Measurements from ENCODE around the gene MRPL22.
A peak's percentile ranks its signal among the peaks of the same experiment; 100 is the strongest.
"Not testable (repeated sequence)": the region's sequence is repeated elsewhere in the genome, so short reads cannot be mapped to it uniquely, and the experiment has no call there.

MRPL22 gene

DNA sequence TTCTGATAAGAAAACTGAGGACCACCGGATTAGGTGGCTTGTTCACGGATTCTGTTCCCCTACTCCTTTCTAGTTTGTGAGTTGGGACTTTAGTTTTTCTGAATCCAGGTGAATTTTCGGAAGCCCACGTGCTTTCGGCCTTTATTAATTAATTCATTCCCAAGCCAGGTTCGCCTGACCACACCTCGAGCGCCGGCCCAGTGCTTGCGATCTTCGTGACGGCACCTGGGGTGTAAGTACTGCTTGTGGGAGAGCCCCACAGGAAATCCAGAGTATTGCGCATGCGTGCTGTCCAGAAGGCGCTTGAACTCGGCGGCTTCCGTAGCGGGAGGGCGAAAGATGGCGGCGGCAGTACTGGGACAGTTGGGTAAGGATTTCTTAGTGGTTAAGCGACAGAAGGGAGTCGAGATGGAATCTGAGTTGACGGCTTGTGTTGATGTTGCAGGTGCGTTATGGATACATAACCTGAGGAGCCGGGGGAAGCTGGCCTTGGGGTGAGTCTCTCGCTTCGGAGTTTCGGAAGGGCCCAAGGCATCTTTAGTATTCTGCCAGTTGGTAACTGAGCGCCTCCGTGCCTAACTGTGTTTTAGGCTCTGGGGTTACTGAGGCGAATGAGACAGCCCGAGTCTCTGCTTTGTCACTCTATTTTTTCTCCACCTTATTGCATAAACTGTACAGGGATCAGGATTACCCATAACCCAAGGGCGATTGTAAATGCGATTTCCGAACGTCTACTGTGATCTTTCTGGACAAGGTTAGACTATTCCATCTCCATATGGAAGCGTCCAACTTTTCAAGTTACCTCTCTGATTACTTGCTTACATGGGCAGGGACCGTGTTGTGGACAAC, at the start of gene MRPL22:
MRPL22 (plus strand) TSS at position 302 of the 849 bp plus-strand sequence; CDS start at position 340, 38 bp downstream.
- DNase-seq: peak; percentile 86

GRCh38 chr5:154892369-154892771, 48.5 kb upstream of the MRPL22 start:
- DNase-seq: no peak

DNA sequence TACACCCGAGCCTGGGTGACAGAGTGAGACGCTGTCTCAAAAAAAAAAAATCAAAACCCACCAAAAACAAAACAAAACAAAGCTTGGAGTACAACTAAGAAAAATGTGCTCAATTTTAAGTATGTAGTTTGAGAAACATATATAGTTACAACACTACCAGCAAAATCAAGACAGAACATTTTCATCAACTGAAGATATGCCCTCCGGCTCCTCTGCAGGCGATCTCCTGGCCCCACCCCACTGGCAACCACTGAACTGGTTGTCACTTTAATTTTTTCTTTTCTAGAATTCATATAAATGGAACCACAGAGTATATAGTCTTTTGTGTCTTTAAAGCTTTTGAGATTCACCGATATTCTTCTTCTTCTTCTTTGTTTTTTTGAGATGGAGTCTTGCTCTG, 47.5 kb upstream of the MRPL22 start:
- DNase-seq: no peak

DNA sequence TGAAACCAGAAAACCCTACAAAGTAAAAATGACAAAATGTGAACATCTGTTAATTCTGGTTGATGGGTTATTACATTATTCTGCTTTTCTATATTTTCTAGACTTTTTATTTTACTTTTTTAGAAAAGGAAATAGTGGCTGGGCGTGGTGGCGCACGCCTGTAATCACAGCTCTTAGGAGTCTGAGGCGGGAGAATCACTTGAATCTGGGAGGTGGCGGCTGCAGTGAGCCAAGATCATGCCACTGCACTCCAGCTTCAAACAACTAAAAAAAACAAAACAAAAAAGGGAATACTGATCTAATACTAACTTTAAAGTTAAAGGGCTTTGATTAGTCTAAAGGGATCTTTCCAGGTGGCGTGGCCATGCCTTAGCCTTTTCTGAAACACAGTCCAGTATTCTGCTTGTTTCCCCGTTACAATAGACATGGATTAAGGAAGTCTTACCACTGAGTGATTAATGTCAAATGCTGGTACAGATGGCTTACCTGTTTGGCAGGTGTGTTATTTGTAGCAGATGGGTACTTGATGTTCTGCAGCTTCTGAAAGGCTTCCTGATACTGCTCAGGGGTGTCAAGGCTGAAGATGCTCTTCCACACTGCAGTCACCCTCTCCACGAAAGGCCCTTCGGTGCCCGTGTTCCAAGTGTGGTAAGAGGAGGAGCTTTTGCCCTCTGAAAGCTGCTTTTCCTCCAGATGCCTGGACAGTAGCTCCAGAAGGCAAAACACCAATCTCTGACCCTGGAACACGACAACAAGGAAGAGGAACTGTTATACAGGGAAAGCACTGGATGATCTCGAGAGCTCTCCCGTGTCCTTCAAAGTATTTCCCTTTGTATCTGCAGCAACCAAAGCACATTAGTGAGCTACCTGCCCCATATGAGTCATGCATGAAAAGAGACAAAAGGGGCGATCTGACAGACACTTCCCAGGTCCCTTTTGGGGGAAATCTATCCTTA, 45.0 kb upstream of the MRPL22 start:
- DNase-seq: no peak

GRCh38 chr5:154896562-154897165, 44.2 kb upstream of the MRPL22 start:
- no peak for DNase-seq

- DNase-seq: no peak
Measured at GRCh38 chr5:154898210-154898609, 42.7 kb upstream of the MRPL22 start.

DNA sequence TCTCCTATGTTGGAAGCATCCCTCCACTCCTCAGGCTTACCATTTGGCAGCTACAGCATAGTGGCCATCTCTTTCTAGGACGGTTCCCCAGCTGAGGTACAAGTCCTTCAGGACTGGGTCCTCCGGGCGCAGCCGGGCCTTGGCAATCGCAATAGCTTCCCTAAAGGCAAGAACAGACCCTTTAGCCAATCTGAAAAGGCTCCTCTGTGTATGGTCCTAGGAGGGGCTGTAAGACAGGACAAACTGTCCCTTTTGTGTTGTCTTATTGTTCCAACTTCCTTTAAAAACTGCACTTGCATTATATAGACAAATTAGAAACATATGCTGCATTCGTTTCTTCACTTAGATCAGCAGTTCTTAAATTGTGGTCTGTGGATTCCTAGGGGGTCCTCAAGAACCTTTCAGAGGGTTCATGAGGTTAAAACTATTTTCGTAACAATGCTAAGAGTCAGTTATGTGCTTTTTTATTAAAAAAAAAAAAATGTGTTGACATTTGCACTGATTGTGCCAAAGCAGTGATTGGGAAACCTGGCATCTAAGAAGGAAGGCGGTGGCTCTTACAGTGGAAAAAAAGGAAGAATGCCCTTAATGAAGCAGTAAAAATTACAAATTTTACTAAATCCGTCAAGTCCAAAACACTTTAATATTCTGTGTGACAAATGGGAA, 41.6 kb upstream of the MRPL22 start:
- DNase-seq: no peak

DNA sequence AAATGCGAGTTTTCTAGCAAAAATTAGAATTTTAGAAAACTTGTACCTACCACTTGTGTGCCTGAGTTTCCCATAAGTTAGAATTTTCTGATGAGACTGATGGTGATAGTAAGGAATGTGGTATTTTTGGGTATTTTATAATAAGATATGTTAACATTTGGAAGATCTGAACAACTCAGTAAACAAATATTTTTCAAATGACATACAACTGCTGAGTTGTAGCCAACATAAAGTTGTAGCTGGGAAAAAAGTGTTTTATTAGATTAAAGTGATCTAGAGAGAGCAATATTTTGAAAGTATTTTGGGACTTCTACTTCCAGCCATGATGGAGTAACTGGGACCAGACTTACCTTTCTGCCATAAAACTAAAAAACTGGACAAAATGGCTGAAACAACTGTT, 40.8 kb upstream of the MRPL22 start:
- no peak for DNase-seq

GRCh38 chr5:154901276-154901675, 39.6 kb upstream of the MRPL22 start:
- no peak for DNase-seq

GRCh38 chr5:154901913-154902312, 39.0 kb upstream of the MRPL22 start:
- DNase-seq: no peak

- DNase-seq: not testable (repeated sequence)
Measured at GRCh38 chr5:154905601-154906000, 35.3 kb upstream of the MRPL22 start.

- no peak for DNase-seq
Measured at GRCh38 chr5:154916874-154917273, 24.0 kb upstream of the MRPL22 start.

GRCh38 chr5:154917757-154918156, 23.1 kb upstream of the MRPL22 start:
- DNase-seq: no peak

DNA sequence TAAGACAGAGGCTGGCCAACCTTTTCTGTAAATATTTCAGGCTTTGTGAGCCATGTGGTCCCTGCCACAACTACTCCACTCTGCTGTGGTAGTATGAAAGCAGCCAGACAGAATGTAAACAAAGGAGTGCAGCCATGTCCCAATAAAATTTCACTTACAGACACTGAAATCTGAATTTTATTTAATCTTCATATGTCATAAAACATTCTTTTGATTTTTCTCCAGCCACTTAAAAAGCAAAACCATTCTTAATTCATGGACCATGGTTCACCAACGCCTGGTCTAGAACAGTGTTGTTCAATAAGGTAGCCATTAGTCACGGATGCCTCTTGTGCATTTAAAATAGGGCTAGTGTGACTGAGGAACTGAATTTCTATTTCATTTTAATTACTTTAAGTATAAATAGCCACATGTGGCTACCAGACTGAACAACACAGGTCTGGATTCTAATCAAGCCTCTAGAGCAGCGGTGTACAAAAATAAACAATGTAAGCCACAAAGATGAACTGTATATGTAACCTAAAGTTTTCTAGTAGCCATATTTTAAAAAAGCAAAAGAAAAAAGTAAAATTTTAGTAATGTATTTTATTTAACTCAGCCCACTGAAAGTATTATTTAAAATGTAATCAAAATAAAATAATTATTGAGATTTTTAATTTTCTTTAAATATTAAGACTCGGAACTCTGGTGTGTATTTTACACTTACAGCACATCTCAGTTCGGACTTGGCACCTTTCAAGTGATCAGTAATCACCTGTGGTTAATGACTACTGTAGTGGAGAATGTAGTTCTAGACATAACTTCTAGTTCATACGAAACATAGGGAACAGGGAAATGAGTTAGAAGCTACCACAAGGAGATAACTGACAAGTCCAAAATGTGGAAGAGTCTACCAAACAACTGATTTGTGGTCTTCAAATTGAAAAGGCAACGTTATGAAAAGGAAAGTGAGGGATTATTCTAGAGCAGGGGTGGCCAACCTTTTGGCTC, 17.1 kb upstream of the MRPL22 start:
- DNase-seq: no peak

GRCh38 chr5:154933537-154933936, 7.3 kb upstream of the MRPL22 start:
- DNase-seq: no peak

- DNase-seq: no peak
Measured at GRCh38 chr5:154934881-154935280, 6.0 kb upstream of the MRPL22 start.

- DNase-seq: peak; percentile 46
Measured at GRCh38 chr5:154937186-154937717, 3.6 kb upstream of the MRPL22 start.

DNA sequence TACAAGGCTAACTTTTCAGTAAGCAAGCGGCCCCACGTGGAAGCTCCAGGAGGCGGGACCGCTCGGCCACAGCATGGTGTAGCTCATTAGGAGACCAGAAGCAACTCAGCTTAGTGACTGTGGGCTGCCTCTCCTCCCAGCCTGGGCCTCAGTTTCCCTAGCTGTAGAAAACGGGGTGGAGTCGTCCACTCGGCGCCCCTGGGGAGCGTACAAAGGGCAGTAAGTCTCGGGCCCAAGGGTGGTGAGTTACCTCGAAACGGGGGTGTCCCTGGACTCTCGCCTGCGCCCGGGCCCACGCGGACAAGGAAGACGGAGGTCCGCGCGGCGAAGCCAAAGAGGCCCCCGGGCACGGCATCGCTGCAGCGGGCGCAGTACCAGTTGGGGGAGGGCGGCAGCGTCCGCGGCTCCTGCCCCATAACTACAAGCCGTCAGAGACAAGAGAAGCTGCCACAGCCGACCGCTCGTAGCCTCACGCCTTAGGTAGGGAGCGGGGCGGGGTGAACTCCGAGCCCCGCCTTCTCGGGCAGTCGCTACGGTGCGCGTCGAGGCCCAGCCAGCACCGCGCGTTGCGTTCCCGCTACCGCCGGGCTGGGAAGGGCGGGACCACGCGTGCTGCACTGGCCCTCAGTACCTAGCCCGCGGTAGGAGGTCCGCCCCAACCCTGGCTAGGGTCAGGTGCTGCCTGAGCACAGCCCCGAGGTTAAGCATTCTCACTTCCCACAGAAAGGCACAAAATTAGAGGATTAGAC, 3.0 kb upstream of the MRPL22 start, which contains the start of gene GEMIN5:
GEMIN5 (minus strand) TSS at position 494 of the 749 bp plus-strand sequence; CDS start at position 416, 78 bp downstream.
- peak; percentile 92 for DNase-seq

DNA sequence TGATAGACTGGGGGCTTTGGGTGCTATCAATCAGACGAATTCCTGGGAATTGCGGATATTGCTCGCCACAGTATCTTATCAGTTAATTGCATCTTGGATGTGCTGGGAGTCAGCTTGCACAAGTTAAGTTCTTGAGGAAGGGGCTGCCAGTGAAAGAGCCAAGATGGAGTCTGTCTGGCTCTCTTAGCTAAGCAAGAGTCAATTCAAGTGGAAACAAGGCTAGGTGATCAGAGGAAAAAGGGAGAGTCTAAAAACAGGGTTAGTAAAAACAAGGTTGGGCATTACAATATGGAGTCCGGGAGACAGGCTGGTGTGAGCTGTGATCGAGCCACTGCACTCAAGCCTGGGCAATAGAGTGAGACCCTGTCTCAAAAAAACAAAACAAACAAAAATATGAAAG, 1.5 kb upstream of the MRPL22 start:
- DNase-seq: not testable (repeated sequence)

DNA sequence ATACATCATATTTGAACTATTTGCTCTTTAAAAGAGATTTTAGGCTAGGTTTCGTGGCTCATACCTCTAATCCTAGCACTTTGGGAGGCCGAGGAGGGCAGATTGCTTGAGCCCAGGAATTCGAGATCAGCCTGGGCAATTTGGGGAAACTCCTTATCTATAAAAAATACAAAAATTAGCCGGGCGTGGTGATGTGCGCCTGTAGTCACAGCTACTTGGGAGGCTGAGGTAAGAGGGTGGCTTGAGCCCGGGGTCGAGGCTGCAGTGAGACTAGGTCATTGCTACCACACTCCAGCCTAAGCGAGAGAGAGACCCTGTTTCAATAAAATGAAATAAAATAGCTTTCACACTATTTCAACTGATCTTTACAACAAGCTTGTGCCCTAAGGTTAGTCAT, 500 bp upstream of the MRPL22 start:
- DNase-seq: no peak
